Ovary (tissue), 9 donors: Measurements from ENCODE around the gene STK38L. TPM values are rescaled to one million over a fixed set of nuclear protein-coding genes. Genes with fewer than 3 reads are reported as not detected.
"Not testable (repeated sequence)": the region's sequence is repeated elsewhere in the genome, so short reads cannot be mapped to it uniquely, and the experiment has no call there.

Experiments used
- DNase-seq, 5 donors: peaks; one replicate each; pipeline ENCODE4 v3.0.0-alpha.2; 2019 to 2020
- H3K27ac ChIP-seq, 2 donors: fragments of 200-600 bp; one replicate each; pipeline versions ENCODE4 v1.5.1 to v1.8.0; 2019 to 2022
- H3K27me3 ChIP-seq: fragments of 200-600 bp; one replicate; pipeline ENCODE4 v1.8.0; 2022
- H3K36me3 ChIP-seq: fragments of 200-600 bp; sonication (generic); one replicate; pipeline ENCODE4 v1.5.1; 2019
- H3K4me1 ChIP-seq: one replicate; pipeline ENCODE4 v1.8.1; 2013; ENCODE audit warnings: mild to moderate bottlenecking, moderate library complexity; ENCODE audit not compliant: insufficient read depth
- H3K4me3 ChIP-seq: fragments of 200-600 bp; sonication (generic); one replicate; pipeline ENCODE4 v1.5.1; 2017
- H3K9me3 ChIP-seq, 2 donors: fragments of 200-600 bp in 1 of 2; sonication (generic) in 1 of 2; one replicate each; pipeline versions ENCODE4 v1.5.1 to v1.8.1; 2013 to 2019; ENCODE audit warnings: mild to moderate bottlenecking in 1 of 2, moderate library complexity in 1 of 2
- EP300 ChIP-seq: sonication (generic); formaldehyde crosslinking; IDR thresholded peaks from one replicate; pipeline ENCODE4 v1.6.1; 2017; ENCODE audit warnings: antibody characterized with exemption
- POLR2A ChIP-seq: fragments of 450-650 bp; IDR thresholded peaks from one replicate; pipeline ENCODE4 v1.6.1; 2017; ENCODE audit warnings: antibody characterized with exemption, mild to moderate bottlenecking, moderate library complexity
- WGBS, 3 donors: extraction: QIAGEN DNeasy Blood & Tissue Kit in 1 of 3; methylation state at CpG; one replicate each; pipeline versions ENCODE4 v1.1.5 to v1.1.7; 2013 to 2017; 5-methylcytosine and 5-hydroxymethylcytosine counted together
- intact Hi-C, 4 donors: fragments of 100-400 bp; cut with DNase I; formaldehyde crosslinking; loops; one replicate each; pipeline versions ENCODE4 v1.11.0 to v1.15.1; 2022 to 2023
- polyA plus RNA-seq, 2 donors: library from polyadenylated mRNA; stranded (reverse); fragments of 200-250 nt in 1 of 2; fragments of 350-450 nt in 1 of 2; fragmentation: Illumina TruSeq in 1 of 2; extraction: RNeasy Lipid Tissue Mini Kit (QIAGEN cat#74804) in 1 of 2; gene quantifications; one replicate each; pipeline ENCODE4 v1.2.3, GENCODE V29; 2013 to 2014
- total RNA-seq, 7 donors: library from RNA; depleted of rRNA in 2 of 7; stranded (reverse); fragments of >200 nt in 2 of 7; fragmentation: NEBNext Ultra II Directional in 3 of 7; extraction: Animal tissue kit (Norgen Biotek cat#: 25700) in 3 of 7; gene quantifications; one replicate each; pipeline versions ENCODE4 v1.1.0 to v1.2.4, GENCODE V29; 2016 to 2023
- TF ChIP-seq, protein P1 (sequence below), 3 donors: fragments of 450-650 bp in 2 of 3; fragments of 200-600 bp in 1 of 3; IDR thresholded peaks; one replicate each; pipeline versions ENCODE4 v1.5.1 to v1.8.0; 2016 to 2022; ENCODE audit warnings: antibody characterized with exemption in 3 of 3, mild to moderate bottlenecking in 1 of 3
- donor health status: DM: no; HTN: no; CAD: no; lungs with moderate emphysema.
- donor health status: DM: no; HTN: no; CAD: no.
- donor health status: Bipolar disorder and iron deficiency.
- donor health status: DM: yes; HTN: yes; CAD: no.
- donor health status: DM: no; HTN: no; CAD: no.
- donor health status: DM: yes; HTN: yes; CAD: no.

STK38L gene
- total and polyA plus RNA-seq, 9 donors = 7.4 to 24.7 (median 16.8) TPM

DNA sequence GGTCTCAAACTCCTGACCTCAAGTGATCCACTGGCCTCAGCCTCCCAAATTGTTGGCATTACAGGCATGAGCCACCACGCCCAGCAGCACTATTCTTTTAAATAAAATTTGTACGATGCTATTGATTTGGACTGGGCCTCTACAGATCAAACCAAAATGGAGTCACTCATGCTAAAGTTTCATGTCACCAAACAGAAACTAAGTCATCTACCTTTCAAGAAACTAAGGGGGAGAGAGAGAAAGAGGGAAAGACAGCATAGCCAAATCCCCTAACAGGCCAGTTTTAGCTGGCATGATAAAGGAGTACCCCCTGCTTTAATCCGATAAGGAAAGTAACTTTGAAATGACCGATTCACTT, 23.1 kb upstream of the STK38L start:
- intact Hi-C loops = no loop called here
- H3K36me3 ChIP-seq = no peaks in the 10 kb centered on the region
- no peak overlapping the region for H3K4me3 ChIP-seq
- H3K27me3 ChIP-seq = no peaks in the 10 kb centered on the region
- H3K9me3 ChIP-seq = no peaks in the 10 kb centered on the region
- WGBS, 3 donors = 81 to 90% (median 81%) methylated on average over 4 of the region's 4 CpGs
- no peaks in the 10 kb centered on the region for H3K4me1 ChIP-seq
- TF ChIP-seq, protein P1, sequence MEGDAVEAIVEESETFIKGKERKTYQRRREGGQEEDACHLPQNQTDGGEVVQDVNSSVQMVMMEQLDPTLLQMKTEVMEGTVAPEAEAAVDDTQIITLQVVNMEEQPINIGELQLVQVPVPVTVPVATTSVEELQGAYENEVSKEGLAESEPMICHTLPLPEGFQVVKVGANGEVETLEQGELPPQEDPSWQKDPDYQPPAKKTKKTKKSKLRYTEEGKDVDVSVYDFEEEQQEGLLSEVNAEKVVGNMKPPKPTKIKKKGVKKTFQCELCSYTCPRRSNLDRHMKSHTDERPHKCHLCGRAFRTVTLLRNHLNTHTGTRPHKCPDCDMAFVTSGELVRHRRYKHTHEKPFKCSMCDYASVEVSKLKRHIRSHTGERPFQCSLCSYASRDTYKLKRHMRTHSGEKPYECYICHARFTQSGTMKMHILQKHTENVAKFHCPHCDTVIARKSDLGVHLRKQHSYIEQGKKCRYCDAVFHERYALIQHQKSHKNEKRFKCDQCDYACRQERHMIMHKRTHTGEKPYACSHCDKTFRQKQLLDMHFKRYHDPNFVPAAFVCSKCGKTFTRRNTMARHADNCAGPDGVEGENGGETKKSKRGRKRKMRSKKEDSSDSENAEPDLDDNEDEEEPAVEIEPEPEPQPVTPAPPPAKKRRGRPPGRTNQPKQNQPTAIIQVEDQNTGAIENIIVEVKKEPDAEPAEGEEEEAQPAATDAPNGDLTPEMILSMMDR (IDR thresholded peaks at IDR 0.05) = no peak
- no peak for TF ChIP-seq POLR2A
- H3K27ac ChIP-seq = no peak overlapping the region
- no peak for DNase-seq

DNA sequence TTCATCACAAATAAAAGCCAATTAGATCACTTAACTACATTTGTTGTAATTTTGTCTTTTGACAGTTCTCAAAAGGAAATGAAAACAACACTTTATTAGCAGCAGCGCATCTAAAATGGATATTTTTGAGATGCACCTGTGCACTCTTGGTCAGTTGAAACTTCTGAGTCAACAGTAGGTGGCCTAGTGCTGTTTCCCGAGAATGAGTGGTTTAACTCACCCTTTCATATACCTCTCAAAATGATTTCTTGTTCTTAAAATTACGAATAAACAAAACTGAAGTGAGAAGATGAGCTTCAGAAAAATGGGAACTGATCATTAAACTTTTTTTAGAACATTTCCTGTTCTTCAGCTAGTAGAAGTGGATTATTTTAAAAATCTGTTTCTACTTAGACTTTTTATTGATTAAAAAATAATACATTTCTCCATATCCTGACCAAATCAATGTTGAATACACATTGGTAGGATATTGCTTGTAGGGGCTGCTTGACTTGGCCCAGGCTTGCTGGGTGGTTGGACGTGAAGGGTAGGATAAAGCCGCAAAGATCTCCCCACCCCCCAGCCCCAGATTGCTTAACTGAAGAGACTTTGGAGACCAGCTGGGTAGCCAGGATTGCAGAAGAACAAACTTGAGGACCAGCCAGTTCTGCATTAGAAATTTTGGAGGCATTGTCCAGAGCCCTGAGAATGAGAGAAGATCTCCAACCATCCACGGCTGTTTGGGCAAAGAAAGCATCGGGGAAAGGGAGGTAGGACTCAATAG, 22.3 kb upstream of the STK38L start:
- H3K27me3 ChIP-seq = no peaks in the 10 kb centered on the region
- no peaks in the 10 kb centered on the region for H3K4me1 ChIP-seq
- no peaks in the 10 kb centered on the region for H3K9me3 ChIP-seq
- no peak overlapping the region for H3K4me3 ChIP-seq
- no peak for DNase-seq
- H3K27ac ChIP-seq = no peak overlapping the region
- no peaks in the 10 kb centered on the region for H3K36me3 ChIP-seq
- intact Hi-C loops = no loop called here
- WGBS, 3 donors = 89 to 95% (median 90%) methylated on average over 7 of the region's 7 CpGs
- no peak for TF ChIP-seq EP300
- TF ChIP-seq, protein P1 (IDR thresholded peaks at IDR 0.05) = no peak
- TF ChIP-seq POLR2A = no peak

DNA sequence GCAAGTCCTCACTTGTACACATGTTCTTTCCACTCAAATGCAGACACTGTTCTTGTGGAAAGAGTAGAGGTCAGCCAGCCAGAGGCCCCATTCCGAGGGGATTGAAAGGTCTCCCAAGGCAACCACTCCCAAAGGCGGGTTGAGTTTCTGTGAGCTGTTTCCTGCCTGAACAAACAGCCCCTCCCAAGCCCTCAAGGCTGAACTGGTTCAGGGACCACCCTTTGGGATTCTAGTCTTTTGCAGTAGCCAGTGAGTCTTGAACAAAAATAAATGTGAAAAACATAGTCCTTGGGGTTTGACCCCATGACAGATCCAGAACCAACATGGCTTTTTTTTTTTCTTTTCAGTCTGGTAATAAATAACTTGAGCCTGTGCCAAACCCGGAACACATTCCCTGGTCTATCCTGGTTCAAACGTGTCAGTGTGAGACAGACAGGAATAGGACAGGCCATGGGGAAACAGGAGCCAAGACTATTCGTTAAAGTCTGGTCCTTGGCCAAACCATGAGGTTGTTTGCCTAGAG, 17.6 kb upstream of the STK38L start:
- DNase-seq = no peak
- TF ChIP-seq, protein P1 (IDR thresholded peaks at IDR 0.05) = no peak
- no peak for TF ChIP-seq EP300
- no peak for TF ChIP-seq POLR2A
- intact Hi-C loops = no loop called here

DNA sequence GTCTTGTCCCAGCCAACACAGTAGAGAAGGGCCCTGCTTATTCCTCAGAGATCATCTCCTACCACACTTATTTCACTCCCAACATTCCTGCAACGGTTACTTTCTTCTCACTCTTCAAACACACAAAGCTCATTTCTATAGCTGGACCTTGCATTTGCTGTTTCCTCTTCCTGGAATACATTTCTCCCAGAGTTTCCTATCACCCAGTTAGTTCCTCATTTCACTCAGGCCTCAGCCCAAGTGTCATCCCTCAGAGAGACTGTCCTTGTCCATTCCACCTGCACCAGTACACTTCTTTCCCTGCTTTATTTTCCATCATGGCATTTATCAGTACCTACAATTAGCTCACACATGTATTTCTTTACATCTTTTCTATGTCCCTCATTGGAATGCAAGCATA, 14.7 kb upstream of the STK38L start:
- H3K36me3 ChIP-seq = no peaks in the 10 kb centered on the region
- DNase-seq = no peak
- TF ChIP-seq POLR2A (no peak), EP300 (no peak)
- TF ChIP-seq, protein P1 (IDR thresholded peaks at IDR 0.05) = no peak
- H3K4me1 ChIP-seq = no peaks in the 10 kb centered on the region
- no peaks in the 10 kb centered on the region for H3K27me3 ChIP-seq
- H3K27ac ChIP-seq = no peak overlapping the region
- 59 to 80% (median 65%) methylated on average over 1 of the region's 1 CpG for WGBS, 3 donors
- H3K9me3 ChIP-seq = no peaks in the 10 kb centered on the region
- H3K4me3 ChIP-seq = no peak overlapping the region
- intact Hi-C loops = no loop called here

More for the DNA sequence above, 17.6 kb upstream of the STK38L start:
- Histone ChIP-seq H3K36me3 (no peaks in the 10 kb centered on the region), H3K4me3 (no peak overlapping the region), H3K27ac (no peak overlapping the region), H3K4me1 (no peaks in the 10 kb centered on the region), H3K9me3 (no peaks in the 10 kb centered on the region), H3K27me3 (no peaks in the 10 kb centered on the region)
- 45 to 54% (median 45%) methylated on average over 5 of the region's 5 CpGs for WGBS, 3 donors

DNA sequence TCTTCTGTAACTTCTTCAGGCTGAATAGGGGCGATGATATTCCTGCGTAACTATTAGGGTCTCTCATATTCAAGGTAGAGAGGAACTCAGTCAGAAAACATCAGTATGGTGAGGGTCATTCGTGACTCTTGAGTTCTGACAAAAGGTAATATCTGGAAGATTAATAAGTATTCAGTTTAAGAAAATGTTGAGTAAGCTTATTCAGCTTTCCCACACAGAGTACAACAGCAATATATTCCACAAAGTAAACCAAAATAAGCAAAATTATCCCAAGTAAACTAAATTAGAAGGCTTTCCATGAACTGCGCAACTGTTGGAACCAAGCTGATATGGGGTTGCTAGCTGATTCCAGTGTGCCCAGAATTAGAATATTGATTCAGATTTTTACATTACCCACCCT, 12.7 kb upstream of the STK38L start:
- H3K4me1 ChIP-seq, DNase-seq, intact Hi-C loops, H3K27ac ChIP-seq, H3K36me3 ChIP-seq, H3K4me3 ChIP-seq, H3K27me3 ChIP-seq, H3K9me3 ChIP-seq: not testable (repeated sequence)
- WGBS, 3 donors = 65 to 85% (median 67%) methylated on average over 4 of the region's 4 CpGs
